HG03025 (cell line): Measurements from ENCODE around the gene PJA1.

Experiments used
- ATAC-seq: cut with Tn5 transposase; IDR thresholded peaks from one replicate; pipeline ENCODE4 v1.9.1; 2021; ENCODE audit warnings: mild to moderate bottlenecking, moderate library complexity; ENCODE audit not compliant: unreplicated experiment, low FRiP score

Gene PJA1

GRCh38 chrX:69165087-69165651 lies at the start of gene PJA1:
Gene PJA1 (minus strand): TSS chrX:69165453. CDS start chrX:69163073, 2,380 bp downstream.
- ATAC-seq, result peak; percentile 85

- no peak for ATAC-seq
These were observed 49.2 kb upstream of the PJA1 start for GRCh38 chrX:69214463-69214862.

GRCh38 chrX:69211701-69212100 lies 46.4 kb upstream of the PJA1 start:
- ATAC-seq, result no peak

GRCh38 chrX:69210581-69210980 lies 45.3 kb upstream of the PJA1 start:
- no peak for ATAC-seq

GRCh38 chrX:69207216-69207615 lies 42.0 kb upstream of the PJA1 start:
- ATAC-seq, result no peak

- ATAC-seq, result no peak
These were observed 38.4 kb upstream of the PJA1 start for GRCh38 chrX:69203638-69204037.

GRCh38 chrX:69197690-69198089 lies 32.4 kb upstream of the PJA1 start:
- no peak for ATAC-seq

- no peak for ATAC-seq
These were observed 31.4 kb upstream of the PJA1 start for GRCh38 chrX:69196666-69197065.

- no peak for ATAC-seq
These were observed 30.6 kb upstream of the PJA1 start for GRCh38 chrX:69195810-69196209.

GRCh38 chrX:69195192-69195591 lies 29.9 kb upstream of the PJA1 start:
- ATAC-seq, result no peak

GRCh38 chrX:69192603-69193002 lies 27.4 kb upstream of the PJA1 start:
- no peak for ATAC-seq

- no peak for ATAC-seq
These were observed 24.5 kb upstream of the PJA1 start for GRCh38 chrX:69189576-69190371.

- no peak for ATAC-seq
These were observed 21.4 kb upstream of the PJA1 start for GRCh38 chrX:69186651-69187050.

GRCh38 chrX:69185886-69186285 lies 20.6 kb upstream of the PJA1 start:
- no peak for ATAC-seq

- ATAC-seq, result no peak
These were observed 19.9 kb upstream of the PJA1 start for GRCh38 chrX:69185141-69185540.

GRCh38 chrX:69182818-69183380 lies 17.6 kb upstream of the PJA1 start:
- no peak for ATAC-seq

- no peak for ATAC-seq
These were observed 14.2 kb upstream of the PJA1 start for GRCh38 chrX:69179380-69179911.

- no peak for ATAC-seq
These were observed 13.3 kb upstream of the PJA1 start for GRCh38 chrX:69178592-69178991.

GRCh38 chrX:69177511-69178162 lies 12.4 kb upstream of the PJA1 start:
- no peak for ATAC-seq

GRCh38 chrX:69176053-69176452 lies 10.8 kb upstream of the PJA1 start:
- ATAC-seq, result no peak

- no peak for ATAC-seq
These were observed 8.7 kb upstream of the PJA1 start for GRCh38 chrX:69173906-69174305.
